T-helper 2 cell (primary cell): ENCODE measurements around the gene MPL.
"Not testable (repeated sequence)": the region's sequence is repeated elsewhere in the genome, so short reads cannot be mapped to it uniquely, and the experiment has no call there.

ENCODE experiments used
- DNase-seq, 5 experiments: peaks; one replicate each; pipeline versions ENCODE4 v3.0.0 to v3.0.0-alpha.2; 2012 to 2022

Gene MPL

GRCh38 chr1:43382027-43382779 lies 44.6 kb downstream of the MPL start:
- DNase-seq, result no peak

GRCh38 chr1:43383449-43383848 lies 45.8 kb downstream of the MPL start:
- no peak for DNase-seq

GRCh38 chr1:43386676-43387075 lies 49.1 kb downstream of the MPL start:
- DNase-seq, result no peak

- no peak for DNase-seq
These were observed 50.5 kb downstream of the MPL start for GRCh38 chr1:43387976-43388599.

GRCh38 chr1:43388613-43389012 lies 51.0 kb downstream of the MPL start:
- DNase-seq, result no peak

GRCh38 chr1:43389326-43390313 lies 52.0 kb downstream of the MPL start, which contains the start of the genes MED8 and SZT2:
MED8 (minus strand) TSS chr1:43389800; CDS start chr1:43389764, 36 bp downstream.
SZT2 (plus strand) TSS chr1:43389899; CDS start chr1:43389969, 70 bp downstream.
- DNase-seq, result peak; percentile 65 to 93 (median 89)

GRCh38 chr1:43392702-43393101 lies 55.1 kb downstream of the MPL start:
- no peak for DNase-seq

GRCh38 chr1:43395523-43395922 lies 57.9 kb downstream of the MPL start:
- DNase-seq, result no peak

GRCh38 chr1:43396059-43396458 lies 58.4 kb downstream of the MPL start:
- DNase-seq, result no peak

- DNase-seq, result no peak
These were observed 60.6 kb downstream of the MPL start for GRCh38 chr1:43398227-43398626.

- not testable (repeated sequence) for DNase-seq
These were observed 62.8 kb downstream of the MPL start for GRCh38 chr1:43400441-43400840.

- no peak for DNase-seq
These were observed 64.7 kb downstream of the MPL start for GRCh38 chr1:43402089-43402865.
